ENCODE results near the gene LPP. TPM values are rescaled to one million over a fixed set of nuclear protein-coding genes. Genes with fewer than 3 reads are reported as not detected.
A peak's percentile ranks its signal among the peaks of the same experiment; 100 is the strongest.

LPP gene
- total RNA-seq, 1 donor from 2014 or later = 26.3 TPM

DNA sequence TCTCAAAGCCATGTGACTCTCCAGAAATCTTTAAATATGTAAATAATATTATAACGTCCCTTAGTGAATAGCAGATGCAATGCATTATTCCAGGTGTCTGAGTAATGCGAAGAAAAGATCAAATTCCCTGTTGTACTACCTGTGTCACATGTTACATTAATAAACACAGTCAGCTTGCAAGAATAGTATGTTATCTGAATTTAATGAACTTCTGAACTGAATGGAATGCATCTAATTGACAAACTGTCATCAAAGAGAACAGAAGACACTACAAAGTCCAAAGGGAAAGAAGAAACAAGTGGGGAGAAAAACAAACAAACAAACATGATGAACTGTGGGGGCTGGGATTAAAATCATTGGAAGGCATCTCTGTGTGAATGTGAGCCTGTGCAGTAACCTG, 508.8 kb downstream of the LPP start:
- DNase-seq (ENCODE audit: low read depth) = no peak

GRCh38 chr3:188663839-188664238, 509.9 kb downstream of the LPP start:
- peak; percentile 55 for DNase-seq (ENCODE audit: low read depth)

DNA sequence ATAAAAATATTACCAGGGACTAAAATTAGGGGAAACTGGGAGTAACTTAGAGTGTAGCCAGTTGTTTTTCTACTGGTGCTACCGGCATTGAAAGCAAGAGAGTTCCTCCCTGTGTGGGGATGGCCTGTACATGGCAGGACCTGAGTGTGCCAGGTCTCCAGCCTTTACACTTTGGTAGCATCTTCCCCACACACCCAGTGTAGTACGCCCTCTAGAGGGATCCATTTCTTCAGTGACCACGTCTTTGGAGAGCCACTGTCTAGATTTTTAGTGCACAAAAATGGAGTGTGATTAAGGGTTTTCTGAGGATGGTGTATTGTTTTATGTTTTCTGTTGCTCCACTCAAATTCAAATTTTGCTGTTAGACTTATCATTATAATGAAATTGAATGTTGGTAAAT, 510.8 kb downstream of the LPP start:
- DNase-seq (ENCODE audit: low read depth) = no peak

DNA sequence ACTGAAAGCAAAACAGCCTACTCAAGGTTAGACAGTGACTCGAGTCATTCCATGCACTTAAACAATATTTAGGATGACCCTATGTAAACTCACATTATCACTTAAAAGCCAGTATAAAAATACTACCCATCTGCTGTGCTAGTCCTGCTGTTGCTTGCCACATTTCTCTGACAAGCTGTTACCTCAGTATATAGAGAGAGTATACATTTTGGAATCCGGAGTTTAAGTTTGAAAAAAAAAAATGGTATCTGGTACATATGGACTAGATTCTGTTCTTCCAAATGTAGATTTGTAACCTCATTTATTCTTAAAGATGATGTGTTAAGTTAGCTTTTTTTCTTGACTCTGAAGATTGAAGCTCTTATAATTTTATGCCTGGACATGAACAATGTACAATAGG, 514.0 kb downstream of the LPP start:
- no peak for DNase-seq (ENCODE audit: low read depth)

- DNase-seq (ENCODE audit: low read depth) = no peak
These were observed 516.5 kb downstream of the LPP start for GRCh38 chr3:188670446-188670845.

- DNase-seq (ENCODE audit: low read depth) = no peak
These were observed 518.0 kb downstream of the LPP start for GRCh38 chr3:188671971-188672370.

DNA sequence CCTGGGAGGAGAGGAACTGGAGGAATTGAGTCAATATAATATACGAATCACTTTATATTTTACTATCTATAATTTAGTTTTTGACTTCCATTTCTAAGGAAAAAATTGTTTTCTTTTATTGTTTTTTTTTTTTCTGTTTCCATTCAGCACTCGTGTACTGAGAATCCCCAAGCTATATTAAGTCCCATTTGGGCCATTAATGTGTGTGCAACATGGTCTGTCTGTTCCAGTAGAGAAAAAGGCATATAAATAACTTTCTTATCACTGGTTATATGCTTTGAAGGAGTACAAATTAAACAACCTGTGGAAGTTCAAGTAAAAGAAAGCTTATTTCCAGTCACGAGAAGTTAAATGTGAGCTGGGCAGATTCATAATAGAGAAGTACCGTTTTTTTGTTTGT, 518.9 kb downstream of the LPP start:
- DNase-seq (ENCODE audit: low read depth) = no peak

DNA sequence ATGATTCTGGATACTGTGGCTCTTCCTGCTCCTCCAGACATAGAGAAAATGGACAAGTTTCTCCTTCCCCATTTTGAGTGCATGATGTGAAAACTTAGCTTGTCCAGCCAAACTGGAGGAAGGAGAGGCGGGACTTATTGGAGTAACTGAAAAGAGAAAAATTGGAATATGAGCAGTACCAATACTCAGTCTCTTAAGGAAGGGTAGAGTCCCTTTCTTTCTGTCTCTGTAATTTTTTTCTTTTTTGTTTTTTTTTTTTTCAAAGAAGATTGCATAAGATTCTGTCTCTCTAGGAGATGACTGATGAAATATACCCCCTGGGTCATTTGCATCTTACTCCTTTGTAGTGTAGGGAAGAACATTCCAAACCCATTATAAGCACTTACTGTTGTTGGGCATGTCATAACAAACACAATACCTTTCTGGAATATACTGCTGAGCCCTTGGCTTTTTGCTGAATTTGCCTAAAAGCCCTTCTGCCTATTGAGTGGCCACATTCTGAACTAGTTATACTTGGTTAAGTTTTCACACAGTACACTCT, 519.8 kb downstream of the LPP start:
- DNase-seq (ENCODE audit: low read depth) = no peak

DNA sequence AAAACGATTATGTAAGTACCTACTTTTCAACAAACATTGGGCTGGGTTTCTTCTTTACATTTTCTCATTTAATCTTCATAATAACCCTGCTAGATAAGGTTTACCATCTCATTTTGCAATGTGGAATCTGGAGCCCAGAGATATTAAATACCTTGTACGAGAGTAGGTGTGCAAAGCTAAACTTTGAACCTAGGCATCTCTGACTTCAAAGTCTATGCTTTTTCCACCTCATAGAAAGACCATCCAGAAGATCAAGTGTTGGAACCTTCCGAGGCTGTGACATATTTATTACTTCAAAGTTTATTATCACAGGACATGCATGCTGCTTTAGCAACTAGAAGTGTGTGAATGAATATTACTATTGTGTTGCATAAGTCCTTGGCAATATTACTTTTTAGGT, 520.6 kb downstream of the LPP start:
- no peak for DNase-seq (ENCODE audit: low read depth)

DNA sequence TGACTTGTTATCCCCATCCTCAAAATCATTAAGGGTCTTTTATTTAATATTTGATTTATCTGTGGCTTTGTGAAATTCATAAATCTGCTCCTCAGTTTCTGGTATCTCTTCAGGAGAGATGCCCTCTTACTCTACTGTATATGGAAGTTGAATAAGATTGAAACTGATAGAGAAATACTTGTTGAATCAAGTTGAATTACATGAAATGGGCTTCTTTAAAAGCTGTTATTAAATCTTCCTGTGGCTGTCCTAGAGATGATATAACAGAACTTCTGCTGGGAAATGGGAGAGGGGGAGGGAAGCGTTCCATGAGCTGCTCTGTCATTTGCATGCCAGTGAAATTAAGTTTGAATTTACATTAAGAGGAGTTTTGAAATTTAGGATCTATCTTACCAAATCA, 523.4 kb downstream of the LPP start:
- no peak for DNase-seq (ENCODE audit: low read depth)

- no peak for DNase-seq (ENCODE audit: low read depth)
These were observed 526.2 kb downstream of the LPP start for GRCh38 chr3:188680189-188680588.

GRCh38 chr3:188680605-188681004, 526.6 kb downstream of the LPP start:
- no peak for DNase-seq (ENCODE audit: low read depth)

- no peak for DNase-seq (ENCODE audit: low read depth)
These were observed 528.4 kb downstream of the LPP start for GRCh38 chr3:188682316-188682715.

- peak; percentile 65 for DNase-seq (ENCODE audit: low read depth)
These were observed 529.1 kb downstream of the LPP start for GRCh38 chr3:188683032-188683521.

GRCh38 chr3:188684276-188684675, 530.3 kb downstream of the LPP start:
- no peak for DNase-seq (ENCODE audit: low read depth)

DNA sequence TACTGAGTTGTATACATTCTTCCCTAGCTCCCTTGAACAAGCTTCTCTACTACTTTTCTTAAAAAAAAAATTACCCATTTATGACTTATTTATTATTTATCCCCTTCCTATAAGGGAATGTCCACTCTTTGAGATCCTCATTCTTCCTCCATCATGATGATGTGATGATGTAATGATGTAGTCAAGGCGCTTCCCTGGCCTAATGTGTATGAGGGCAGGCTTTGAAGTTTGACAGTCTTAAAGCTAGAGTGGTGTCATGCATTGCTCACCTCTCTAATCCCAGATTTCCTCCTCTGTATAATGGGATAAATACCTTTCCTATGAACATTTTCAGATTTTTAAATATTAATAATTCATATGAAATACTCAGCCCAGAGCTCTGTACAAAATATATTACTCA, 531.8 kb downstream of the LPP start:
- DNase-seq (ENCODE audit: low read depth) = no peak

- no peak for DNase-seq (ENCODE audit: low read depth)
These were observed 532.4 kb downstream of the LPP start for GRCh38 chr3:188686324-188686723.

- DNase-seq (ENCODE audit: low read depth) = peak; percentile 77
These were observed 533.4 kb downstream of the LPP start for GRCh38 chr3:188687389-188687788.

- DNase-seq (ENCODE audit: low read depth) = no peak
These were observed 535.2 kb downstream of the LPP start for GRCh38 chr3:188689101-188689574.

GRCh38 chr3:188690064-188690463, 536.1 kb downstream of the LPP start:
- DNase-seq (ENCODE audit: low read depth) = no peak

GRCh38 chr3:188691004-188691403, 537.0 kb downstream of the LPP start:
- no peak for DNase-seq (ENCODE audit: low read depth)

- no peak for DNase-seq (ENCODE audit: low read depth)
These were observed 537.7 kb downstream of the LPP start for GRCh38 chr3:188691665-188692064.

GRCh38 chr3:188692700-188693099, 538.7 kb downstream of the LPP start:
- no peak for DNase-seq (ENCODE audit: low read depth)

- no peak for DNase-seq (ENCODE audit: low read depth)
These were observed 539.5 kb downstream of the LPP start for GRCh38 chr3:188693435-188693834.

Measured in myocyte (in vitro differentiated cells).